Astrocyte of the spinal cord (primary cell): ENCODE data around the gene PLOD1.

Experiments
- DNase-seq: peaks from one replicate; pipeline ENCODE4 v3.0.0; 2011; ENCODE audit warnings: low read depth, low spot score
- H3K4me3 ChIP-seq: 2 replicates; pipeline ENCODE4 v1.5.1; 2011; ENCODE audit warnings: low read depth, mild to moderate bottlenecking, low read length, moderate library complexity
- CTCF ChIP-seq: IDR thresholded peaks from 2 replicates; pipeline ENCODE4 v1.5.1; 2012; ENCODE audit warnings: low read depth, mild to moderate bottlenecking, low read length, inconsistent platforms
- in situ Hi-C: cut with HindIII; loops from 2 replicates; pipeline ENCODE4 v1.10.0; 2017; ENCODE audit warnings: low sequenced_read_pairs

PLOD1 gene

DNA sequence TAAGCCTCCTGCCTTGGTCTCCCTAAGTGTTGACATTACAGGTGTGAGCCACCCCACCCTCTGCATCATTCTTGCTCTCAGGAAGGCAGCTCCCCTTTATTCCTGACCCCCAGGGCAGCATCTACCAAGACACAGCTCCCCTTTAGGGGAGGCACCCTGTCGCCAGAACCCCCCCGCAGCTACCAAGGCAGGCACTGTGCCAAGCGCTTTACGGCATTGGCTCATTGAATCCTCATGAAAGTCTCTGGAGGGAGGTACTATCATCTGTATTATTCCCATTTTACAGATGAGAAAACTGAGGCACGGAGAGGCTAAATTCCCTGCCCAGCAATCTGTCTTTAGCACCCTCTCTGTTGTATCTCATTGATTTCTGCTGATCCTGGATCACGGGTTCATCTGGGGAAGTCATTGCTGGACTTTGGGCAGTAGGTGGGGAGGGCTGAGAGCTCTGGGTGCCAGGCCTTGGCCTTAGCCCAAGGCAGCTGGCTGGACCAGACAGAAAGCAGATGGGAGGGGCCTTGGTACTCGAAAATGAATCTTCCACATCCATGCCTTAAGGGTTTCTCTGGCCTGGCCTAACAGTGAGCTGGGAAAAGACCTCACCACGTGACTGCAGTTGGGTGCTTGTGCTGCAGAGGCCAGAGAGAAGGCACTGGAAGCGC, 5.9 kb downstream of the PLOD1 start:
- DNase-seq = peak; percentile 13

DNA sequence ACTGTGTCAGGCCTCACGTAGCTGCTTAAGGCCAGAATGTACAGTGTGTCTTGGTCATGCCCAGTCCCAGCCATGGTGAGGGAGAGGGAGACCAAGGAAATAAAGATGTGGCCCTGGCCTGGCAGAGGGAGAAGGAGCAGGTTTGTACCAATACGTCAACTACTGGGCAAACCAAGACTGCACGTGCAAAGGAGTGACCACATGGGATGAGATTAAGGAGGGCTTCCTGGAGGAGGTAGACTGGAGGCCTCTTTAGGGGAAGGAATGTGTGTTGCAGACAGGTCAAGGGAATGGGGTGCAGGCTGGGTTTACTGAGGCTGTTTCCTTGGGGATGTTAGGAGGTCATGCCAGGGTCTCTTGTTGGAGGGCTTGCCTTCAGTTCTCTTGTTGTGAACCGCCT, 7.8 kb downstream of the PLOD1 start:
- TF ChIP-seq CTCF = no peak
- DNase-seq = no peak
- H3K4me3 ChIP-seq = no peak overlapping the region
- in situ Hi-C loops = no loop called here

More for the DNA sequence above, 5.9 kb downstream of the PLOD1 start:
- TF ChIP-seq CTCF = no peak
- in situ Hi-C loops = no loop called here
- H3K4me3 ChIP-seq = no peak overlapping the region

DNA sequence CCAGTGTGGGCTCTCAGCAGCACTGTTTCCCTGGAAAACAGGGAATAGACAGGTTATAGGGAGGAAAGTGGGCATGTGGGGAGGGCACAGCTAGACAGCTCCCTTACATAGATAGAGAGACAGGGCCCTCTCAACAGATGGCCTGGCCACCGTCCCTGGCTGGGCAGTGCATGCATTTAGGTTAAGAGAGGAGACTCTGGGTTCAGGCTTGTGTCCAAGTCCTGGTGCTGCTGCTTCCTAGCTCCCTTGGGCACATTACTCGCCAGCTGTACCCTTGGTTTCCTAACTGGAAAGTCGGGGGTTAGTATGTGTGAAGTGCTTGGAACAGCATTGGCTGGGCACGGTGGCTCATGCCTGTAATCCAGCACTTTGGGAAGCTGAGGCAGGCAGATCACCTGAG, 9.1 kb downstream of the PLOD1 start:
- in situ Hi-C loops = no loop called here
- no peak for DNase-seq
- no peak for TF ChIP-seq CTCF
- no peak overlapping the region for H3K4me3 ChIP-seq

DNA sequence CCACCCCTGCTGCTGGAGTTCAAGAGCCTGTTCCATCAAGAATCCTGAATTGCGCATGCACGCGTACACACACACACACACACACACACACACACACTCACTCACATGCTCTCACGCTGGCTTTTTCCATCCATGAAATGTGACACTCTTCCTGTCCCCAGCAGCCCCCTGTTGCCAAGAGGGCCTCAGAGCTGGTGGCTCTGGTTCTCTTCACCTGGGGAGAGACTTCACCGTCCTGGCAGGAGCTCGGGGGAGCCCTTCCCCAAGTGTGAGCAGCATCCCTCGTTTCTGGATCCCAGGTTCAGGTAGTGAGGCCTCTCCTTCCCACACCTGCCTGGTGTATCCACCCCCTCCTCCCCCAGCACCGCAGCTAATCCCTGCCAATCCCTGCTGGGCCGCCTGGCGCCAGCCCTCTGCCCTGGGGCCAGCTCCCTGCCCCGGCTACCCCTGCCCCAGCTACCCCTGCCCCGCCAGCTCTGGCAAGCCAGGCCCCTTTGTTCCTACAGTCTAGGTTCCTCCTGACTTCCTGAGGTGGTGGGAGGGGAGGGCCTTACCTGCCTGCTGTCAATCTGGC, 9.9 kb downstream of the PLOD1 start:
- DNase-seq = no peak
- in situ Hi-C loops = no loop called here
- no peak overlapping the region for H3K4me3 ChIP-seq
- TF ChIP-seq CTCF = no peak

DNA sequence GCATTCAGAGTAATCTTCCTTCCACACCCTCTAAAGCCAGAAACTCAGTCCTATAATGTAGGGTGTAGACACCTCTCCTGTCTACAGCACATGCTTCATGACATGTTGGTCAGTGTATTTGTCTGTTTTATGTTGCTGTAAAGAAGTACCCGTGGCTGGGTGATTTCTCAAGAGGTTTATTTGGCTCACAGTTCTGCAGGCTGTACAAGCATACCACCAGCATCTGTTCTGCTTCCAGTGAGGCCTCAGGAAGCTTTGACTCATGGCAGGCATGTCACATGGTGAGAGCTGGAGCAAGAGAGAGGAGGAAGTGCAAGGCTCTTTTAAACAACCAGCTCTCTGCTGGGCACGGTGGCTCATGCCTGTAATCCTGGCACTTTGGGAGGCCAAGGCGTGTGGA, 12.1 kb downstream of the PLOD1 start:
- no peak for TF ChIP-seq CTCF
- in situ Hi-C loops = no loop called here
- DNase-seq = no peak

DNA sequence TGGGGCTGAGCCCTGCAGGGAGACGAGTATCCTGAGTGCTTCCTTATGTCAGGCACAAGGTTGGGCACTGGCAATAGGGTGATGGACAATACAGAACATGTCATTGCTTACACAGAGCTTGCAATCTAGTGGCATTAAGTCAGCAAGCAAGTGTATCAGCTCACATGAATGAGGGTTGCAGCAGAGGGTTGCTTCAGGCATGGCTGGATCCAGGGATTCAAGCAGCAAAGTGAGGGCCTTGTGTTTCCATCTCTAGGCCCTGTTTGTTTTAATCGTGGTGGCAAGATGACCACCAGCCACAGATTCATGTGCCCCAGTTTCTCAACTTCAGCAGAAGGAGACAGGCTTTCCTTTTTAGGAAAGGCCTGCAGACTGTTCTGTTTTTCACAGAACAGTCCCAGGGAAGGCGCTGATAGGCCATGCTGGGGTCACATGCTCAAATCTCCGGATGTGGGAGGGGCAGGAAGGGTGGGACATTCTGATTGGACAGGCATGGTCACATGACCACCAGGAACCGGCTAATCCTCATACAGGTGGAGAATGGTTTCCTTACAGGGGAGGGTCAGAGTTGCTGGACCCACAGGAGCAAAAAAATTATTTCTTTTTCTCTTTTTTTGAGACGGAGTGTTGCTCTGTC, 14.4 kb downstream of the PLOD1 start:
- in situ Hi-C loops = no loop called here
- TF ChIP-seq CTCF = no peak
- H3K4me3 ChIP-seq = no peak overlapping the region
- no peak for DNase-seq

More for the DNA sequence above, 12.1 kb downstream of the PLOD1 start:
- no peak overlapping the region for H3K4me3 ChIP-seq
